GM19099 (cell line): ENCODE data around the gene MYEOV.

ENCODE experiments used
- POLR2A ChIP-seq: IDR thresholded peaks from 3 replicates; pipeline ENCODE4 v1.6.1; 2011; ENCODE audit warnings: low read depth; ENCODE audit not compliant: insufficient read length; ENCODE audit errors: extremely low read depth

Gene MYEOV

GRCh38 chr11:69260622-69261021 is 33.3 kb upstream of the MYEOV start:
- TF ChIP-seq POLR2A, result no peak

GRCh38 chr11:69261116-69261515 is 32.8 kb upstream of the MYEOV start:
- no peak for TF ChIP-seq POLR2A

GRCh38 chr11:69262918-69263735 is 30.8 kb upstream of the MYEOV start:
- TF ChIP-seq POLR2A, result no peak

GRCh38 chr11:69263736-69264052 is 30.3 kb upstream of the MYEOV start:
- no peak for TF ChIP-seq POLR2A

- no peak for TF ChIP-seq POLR2A
These were observed 29.5 kb upstream of the MYEOV start for GRCh38 chr11:69264486-69264885.

- TF ChIP-seq POLR2A, result no peak
These were observed 28.7 kb upstream of the MYEOV start for GRCh38 chr11:69265210-69265609.

- no peak for TF ChIP-seq POLR2A
These were observed 27.9 kb upstream of the MYEOV start for GRCh38 chr11:69265911-69266510.

GRCh38 chr11:69267395-69267805 is 26.6 kb upstream of the MYEOV start:
- TF ChIP-seq POLR2A, result no peak

GRCh38 chr11:69268911-69269310 is 25.0 kb upstream of the MYEOV start:
- TF ChIP-seq POLR2A, result no peak

- TF ChIP-seq POLR2A, result no peak
These were observed 24.6 kb upstream of the MYEOV start for GRCh38 chr11:69269388-69269787.

GRCh38 chr11:69269926-69270697 is 23.8 kb upstream of the MYEOV start:
- no peak for TF ChIP-seq POLR2A

- TF ChIP-seq POLR2A, result no peak
These were observed 23.0 kb upstream of the MYEOV start for GRCh38 chr11:69270941-69271340.

GRCh38 chr11:69272055-69272454 is 21.9 kb upstream of the MYEOV start:
- TF ChIP-seq POLR2A, result no peak

GRCh38 chr11:69272831-69273485 is 21.0 kb upstream of the MYEOV start:
- TF ChIP-seq POLR2A, result no peak

GRCh38 chr11:69273571-69273970 is 20.4 kb upstream of the MYEOV start:
- no peak for TF ChIP-seq POLR2A
